Endothelial cell of coronary artery (primary cell): ENCODE data around the gene STK38. TPM values are rescaled to one million over a fixed set of nuclear protein-coding genes. Genes with fewer than 3 reads are reported as not detected.

Source experiments
- total RNA-seq: library from RNA; depleted of rRNA; stranded (reverse); fragments of >200 nt; gene quantifications from 2 replicates; pipeline ENCODE4 v1.2.3, GENCODE V29; 2014

Gene STK38
- 12.1 and 13.9 TPM in 2 replicates for total RNA-seq

GRCh38 chr6:36546920-36547645, at the start of gene STK38:
Gene STK38, minus strand, starts transcription at chr6:36547479. Its CDS starts 7,277 bp downstream, at chr6:36540202.

DNA sequence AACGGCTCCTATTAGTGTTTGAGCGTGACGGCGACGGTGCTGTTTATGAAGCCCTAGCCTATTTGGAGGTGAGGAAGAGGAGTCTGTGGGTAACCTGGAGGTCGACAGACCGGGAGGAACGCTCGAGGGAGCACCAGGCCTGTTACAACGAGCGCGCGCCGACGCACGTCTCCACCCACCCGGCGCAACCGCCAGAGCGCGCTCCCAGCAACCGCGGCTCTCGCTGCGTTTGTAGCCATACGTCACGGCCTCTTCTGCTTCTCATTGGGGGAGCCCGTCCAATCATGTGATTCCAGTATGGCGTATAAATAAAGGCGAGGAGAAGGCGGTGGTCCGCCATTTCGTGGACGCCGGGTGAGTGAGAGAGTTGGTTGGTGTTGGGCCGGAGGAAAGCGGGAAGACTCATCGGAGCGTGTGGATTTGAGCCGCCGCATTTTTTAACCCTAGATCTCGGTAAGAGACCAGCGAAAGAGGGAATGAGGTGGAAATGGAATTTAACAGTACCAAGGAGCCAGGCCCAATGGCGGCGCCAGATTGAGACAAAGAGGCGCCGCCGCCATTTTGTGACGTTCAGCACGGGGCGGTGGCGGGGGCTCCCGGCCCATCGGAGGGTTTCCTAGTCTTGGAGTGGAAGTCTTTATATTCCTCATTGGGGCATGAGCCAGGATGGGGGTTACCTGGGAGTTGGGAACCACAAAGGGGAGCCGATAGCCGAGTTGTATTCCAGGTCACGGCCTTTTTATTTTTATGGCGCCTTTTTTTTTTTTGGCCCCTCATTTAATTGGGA, 46.9 kb upstream of the STK38 start, which contains the start of gene SRSF3:
SRSF3 (plus strand) TSS at position 334 of the 787 bp plus-strand sequence. CDS start 2,401 bp downstream, outside the sequence.

Other genes with a start within 250 kb of the STK38 start
- not detected in 2 replicates for gene BNIP5, start 210.6 kb downstream of the STK38 start, total RNA-seq
- gene ETV7, start 159.8 kb downstream of the STK38 start, total RNA-seq, result 0.27 and 0.47 TPM in 2 replicates
- gene PXT1, start 104.6 kb downstream of the STK38 start, total RNA-seq, result 0.09 TPM in 1 of 2 replicates, not detected in the other
- 60.0 and 74.5 TPM in 2 replicates for gene KCTD20, start 104.5 kb downstream of the STK38 start, total RNA-seq
- gene SRSF3, start 46.9 kb upstream of the STK38 start, total RNA-seq, result 221 and 299 TPM in 2 replicates
- 141 and 160 TPM in 2 replicates for gene CDKN1A, start 131.2 kb upstream of the STK38 start, total RNA-seq
- under 0.01 TPM in 2 replicates for gene RAB44, start 150.3 kb upstream of the STK38 start, total RNA-seq